ENCODE results near the gene MTRF1L.

Gene MTRF1L

GRCh38 chr6:153002613-153003365 lies at the start of gene MTRF1L:
Gene MTRF1L (minus strand): TSS chr6:153002709. CDS start chr6:153002685, 24 bp downstream.
- Histone ChIP-seq H4K20me1 (ENCODE audit: insufficient read depth, low read length) (peaks cover 14% of the 10 kb centered on the region; the same call in 1 of the 2 replicates), H3K9ac (ENCODE audit: low read length) (peak within 1 kb of the TSS; percentile 83), H3K36me3 (replicated peaks; ENCODE audit: low read depth, low read length) (no peaks in the 10 kb centered on the region), H3K4me1 (ENCODE audit: low read length) (peaks cover 10% of the 10 kb centered on the region), H3K4me2 (ENCODE audit: low read length) (peak within 1 kb of the TSS; percentile 87), H2AFZ (ENCODE audit: low read depth, low read length) (peak within 1 kb of the TSS; percentile 68), H3K4me3 (ENCODE audit: low read length) (peak within 1 kb of the TSS; percentile 95), H3K9me3 (ENCODE audit: insufficient read depth, low read length) (no peaks in the 10 kb centered on the region), H3K27ac (ENCODE audit: low read length) (peak within 1 kb of the TSS; percentile 41), H3K27me3 (ENCODE audit: low read depth, low read length) (no peaks in the 10 kb centered on the region), H3K79me2 (ENCODE audit: low read length) (peaks cover 53% of the 10 kb centered on the region)
- TF ChIP-seq EZH2phosphoT487 (IDR thresholded peaks at IDR 0.05; ENCODE audit: low read depth) = no peak
- TF ChIP-seq CTCF (IDR thresholded peaks at IDR 0.05; ENCODE audit: low read depth, low read length) = no peak

GRCh38 chr6:153051801-153052200 lies 49.3 kb upstream of the MTRF1L start:
- Histone ChIP-seq H2AFZ (ENCODE audit: low read depth, low read length) (no peak overlapping the region), H3K27ac (ENCODE audit: low read length) (no peak overlapping the region), H4K20me1 (ENCODE audit: insufficient read depth, low read length) (no peaks in the 10 kb centered on the region), H3K4me1 (ENCODE audit: low read length) (no peaks in the 10 kb centered on the region), H3K9ac (ENCODE audit: low read length) (no peak overlapping the region), H3K79me2 (ENCODE audit: low read length) (no peaks in the 10 kb centered on the region), H3K9me3 (ENCODE audit: insufficient read depth, low read length) (no peaks in the 10 kb centered on the region), H3K27me3 (ENCODE audit: low read depth, low read length) (no peaks in the 10 kb centered on the region), H3K36me3 (replicated peaks; ENCODE audit: low read depth, low read length) (no peaks in the 10 kb centered on the region), H3K4me2 (ENCODE audit: low read length) (no peak overlapping the region), H3K4me3 (ENCODE audit: low read length) (no peak overlapping the region)
- no peak for TF ChIP-seq EZH2phosphoT487 (IDR thresholded peaks at IDR 0.05; ENCODE audit: low read depth)
- TF ChIP-seq CTCF (IDR thresholded peaks at IDR 0.05; ENCODE audit: low read depth, low read length) = no peak

- no peaks in the 10 kb centered on the region for H3K4me1 ChIP-seq (ENCODE audit: low read length)
- H3K27ac ChIP-seq (ENCODE audit: low read length) = no peak overlapping the region
- no peak overlapping the region for H2AFZ ChIP-seq (ENCODE audit: low read depth, low read length)
- no peak for TF ChIP-seq CTCF (IDR thresholded peaks at IDR 0.05; ENCODE audit: low read depth, low read length)
- TF ChIP-seq EZH2phosphoT487 (IDR thresholded peaks at IDR 0.05; ENCODE audit: low read depth) = no peak
- no peaks in the 10 kb centered on the region for H4K20me1 ChIP-seq (ENCODE audit: insufficient read depth, low read length)
- H3K36me3 ChIP-seq (replicated peaks; ENCODE audit: low read depth, low read length) = no peaks in the 10 kb centered on the region
- no peak overlapping the region for H3K4me2 ChIP-seq (ENCODE audit: low read length)
- H3K27me3 ChIP-seq (ENCODE audit: low read depth, low read length) = no peaks in the 10 kb centered on the region
- H3K9me3 ChIP-seq (ENCODE audit: insufficient read depth, low read length) = no peaks in the 10 kb centered on the region
- H3K79me2 ChIP-seq (ENCODE audit: low read length) = no peaks in the 10 kb centered on the region
- no peak overlapping the region for H3K9ac ChIP-seq (ENCODE audit: low read length)
- no peak overlapping the region for H3K4me3 ChIP-seq (ENCODE audit: low read length)
These were observed 46.1 kb upstream of the MTRF1L start for GRCh38 chr6:153048631-153049030.

GRCh38 chr6:153047386-153047785 lies 44.9 kb upstream of the MTRF1L start:
- no peaks in the 10 kb centered on the region for H3K79me2 ChIP-seq (ENCODE audit: low read length)
- H3K4me1 ChIP-seq (ENCODE audit: low read length) = no peaks in the 10 kb centered on the region
- no peak overlapping the region for H3K4me2 ChIP-seq (ENCODE audit: low read length)
- H3K9me3 ChIP-seq (ENCODE audit: insufficient read depth, low read length) = no peaks in the 10 kb centered on the region
- H3K27me3 ChIP-seq (ENCODE audit: low read depth, low read length) = no peaks in the 10 kb centered on the region
- H3K4me3 ChIP-seq (ENCODE audit: low read length) = no peak overlapping the region
- H4K20me1 ChIP-seq (ENCODE audit: insufficient read depth, low read length) = no peaks in the 10 kb centered on the region
- H3K36me3 ChIP-seq (replicated peaks; ENCODE audit: low read depth, low read length) = no peaks in the 10 kb centered on the region
- no peak overlapping the region for H2AFZ ChIP-seq (ENCODE audit: low read depth, low read length)
- no peak for TF ChIP-seq EZH2phosphoT487 (IDR thresholded peaks at IDR 0.05; ENCODE audit: low read depth)
- TF ChIP-seq CTCF (IDR thresholded peaks at IDR 0.05; ENCODE audit: low read depth, low read length) = no peak
- H3K9ac ChIP-seq (ENCODE audit: low read length) = no peak overlapping the region
- H3K27ac ChIP-seq (ENCODE audit: low read length) = no peak overlapping the region

Measured in OCI-LY3 (cell line).